Gastroesophageal sphincter (tissue), 3 donors: ENCODE data around the gene SLC8A2.

Experiments
- CTCF ChIP-seq, 4 experiments: fragments of 200-600 bp in 2 of 4; fragments of 450-650 bp in 2 of 4; sonication (generic) in 1 of 4; IDR thresholded peaks; one replicate each; pipeline ENCODE4 v1.5.1; 2017 to 2019; ENCODE audit warnings: antibody characterized with exemption in 4 of 4, mild to moderate bottlenecking in 2 of 4, moderate library complexity in 2 of 4
- EP300 ChIP-seq: sonication (generic); formaldehyde crosslinking; IDR thresholded peaks from one replicate; pipeline ENCODE4 v1.6.1; 2017; ENCODE audit warnings: antibody characterized with exemption, mild to moderate bottlenecking
- POLR2A ChIP-seq, 2 donors: fragments of 450-650 bp; IDR thresholded peaks; one replicate each; pipeline ENCODE4 v1.6.1; 2017; ENCODE audit warnings: antibody characterized with exemption in 2 of 2, mild to moderate bottlenecking in 2 of 2, moderate library complexity in 1 of 2

GRCh38 chr19:47459477-47459876 is 12.2 kb downstream of the SLC8A2 start:
- no peak for TF ChIP-seq CTCF (IDR thresholded peaks at IDR 0.05)
- TF ChIP-seq EP300: no peak
- TF ChIP-seq POLR2A (IDR thresholded peaks at IDR 0.05): no peak
